HG02759 (cell line): ENCODE data around the gene CTDSP2.
"Not testable (repeated sequence)": the region's sequence is repeated elsewhere in the genome, so short reads cannot be mapped to it uniquely, and the experiment has no call there.

ENCODE experiments used
- ATAC-seq: cut with Tn5 transposase; IDR thresholded peaks from one replicate; pipeline ENCODE4 v1.9.1; 2021; ENCODE audit warnings: mild to moderate bottlenecking, moderate library complexity; ENCODE audit not compliant: unreplicated experiment

CTDSP2 gene

DNA sequence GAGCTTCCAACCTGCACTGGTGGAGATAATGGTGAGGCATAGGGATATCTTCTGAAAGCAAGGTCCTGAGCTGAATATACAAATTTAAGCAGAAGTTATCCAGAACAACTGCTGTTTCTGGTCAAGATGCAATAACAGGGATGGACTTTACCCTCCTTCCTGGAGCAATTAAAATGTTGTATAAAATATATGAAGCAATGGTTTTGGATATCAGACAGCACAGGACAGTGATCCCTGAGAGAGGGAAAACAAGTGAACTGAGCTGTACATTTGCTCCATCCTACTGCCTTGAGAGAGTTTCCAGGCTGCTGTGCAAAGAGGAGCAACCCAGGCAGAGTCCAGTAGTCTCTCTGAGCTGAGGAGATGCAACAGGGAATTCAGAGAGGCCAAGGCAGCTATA is 36.0 kb upstream of the CTDSP2 start:
- ATAC-seq = no peak

DNA sequence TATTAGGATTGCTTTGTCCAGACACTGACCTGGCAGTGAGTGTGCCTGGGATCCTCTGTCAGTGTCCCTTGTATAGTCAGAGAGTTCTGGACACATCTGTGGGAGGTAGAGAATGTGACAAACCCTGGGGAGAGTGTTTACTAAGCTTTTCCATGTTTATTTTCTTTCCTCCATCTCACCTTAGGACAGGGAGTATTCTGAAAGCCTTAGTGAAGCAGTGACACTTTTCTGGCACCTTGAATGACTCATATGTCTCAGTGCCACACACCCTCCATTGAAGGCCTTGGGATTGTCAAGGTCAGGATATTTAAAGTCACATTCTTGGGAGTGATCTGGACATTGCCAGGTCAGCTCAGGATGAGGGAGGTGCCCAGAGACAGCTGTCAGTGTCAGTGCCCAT is 34.9 kb upstream of the CTDSP2 start:
- no peak for ATAC-seq

DNA sequence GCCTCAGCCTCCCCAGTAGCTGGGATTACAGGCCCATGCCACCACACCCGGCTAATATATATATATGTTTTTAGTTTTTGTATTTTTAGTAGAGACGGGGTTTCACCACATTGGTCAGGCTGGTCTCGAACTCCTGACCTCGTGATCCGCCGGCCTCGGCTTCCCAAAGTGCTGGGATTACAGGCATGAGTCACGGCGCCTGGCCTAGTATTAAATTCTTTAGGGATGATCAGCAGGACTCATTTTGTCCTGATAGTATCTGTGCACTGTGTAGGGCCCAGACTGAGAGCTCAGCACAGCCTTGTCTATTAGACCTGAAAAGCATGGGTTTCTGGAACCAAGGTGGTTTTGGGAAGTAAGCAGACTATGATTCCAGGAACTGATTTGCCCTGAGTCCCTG is 34.5 kb upstream of the CTDSP2 start:
- not testable (repeated sequence) for ATAC-seq

DNA sequence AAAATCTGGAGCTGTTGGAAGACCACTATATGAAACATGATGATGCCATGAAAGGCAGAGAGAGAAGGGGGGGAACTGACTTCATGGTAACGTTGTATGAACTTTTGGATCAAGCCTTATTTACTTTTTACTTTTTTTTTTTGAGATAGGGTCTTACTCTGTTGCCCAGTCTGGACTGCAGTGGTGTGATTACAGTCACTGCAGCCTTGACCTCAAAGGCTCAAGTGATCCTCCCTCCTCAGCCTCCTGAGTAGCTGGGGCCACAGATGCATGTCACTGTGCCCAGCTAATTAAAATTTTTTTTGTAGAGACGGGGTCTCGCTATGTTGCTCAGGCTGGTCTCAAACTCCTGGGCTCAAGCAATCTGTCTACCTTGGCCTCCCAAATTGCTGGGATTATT is 31.3 kb upstream of the CTDSP2 start:
- no peak for ATAC-seq

DNA sequence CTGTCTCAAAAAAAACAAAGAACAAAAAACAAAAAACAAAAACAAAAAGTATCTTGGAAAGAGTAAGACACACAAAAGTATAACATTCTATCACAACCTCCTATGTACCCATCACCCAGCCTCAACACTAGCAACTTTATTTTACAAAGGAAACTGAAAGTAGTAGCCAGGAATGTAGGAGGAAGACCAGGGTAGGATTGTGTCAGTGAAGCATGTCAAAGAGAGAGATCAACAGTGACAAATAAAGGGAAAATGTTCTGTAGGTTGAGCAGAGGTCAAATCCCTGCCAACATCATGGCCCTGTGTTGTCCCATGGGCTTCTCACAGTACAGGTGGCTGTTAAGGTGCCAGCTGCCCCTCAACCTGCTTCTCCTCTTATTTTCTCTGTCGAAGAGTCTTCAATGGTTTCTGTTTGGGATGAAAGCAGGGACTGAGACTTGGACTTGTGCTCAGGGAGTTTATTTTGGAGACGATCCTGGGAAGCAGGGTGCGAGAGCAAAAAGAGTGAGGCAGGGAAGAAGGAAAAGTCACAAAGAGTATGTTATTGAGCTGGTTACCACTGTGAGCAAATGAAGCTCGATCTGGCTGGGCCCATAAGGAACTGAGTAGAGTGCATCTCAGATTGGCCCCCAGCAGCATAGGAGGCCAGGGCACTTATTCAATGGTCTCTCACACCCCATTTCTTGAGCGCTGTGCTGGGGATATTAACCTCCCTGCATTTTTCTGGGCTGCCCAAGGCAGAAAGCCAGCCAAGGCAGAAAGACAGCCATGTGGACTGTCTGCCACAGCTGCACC is 29.4 kb upstream of the CTDSP2 start:
- ATAC-seq = no peak

DNA sequence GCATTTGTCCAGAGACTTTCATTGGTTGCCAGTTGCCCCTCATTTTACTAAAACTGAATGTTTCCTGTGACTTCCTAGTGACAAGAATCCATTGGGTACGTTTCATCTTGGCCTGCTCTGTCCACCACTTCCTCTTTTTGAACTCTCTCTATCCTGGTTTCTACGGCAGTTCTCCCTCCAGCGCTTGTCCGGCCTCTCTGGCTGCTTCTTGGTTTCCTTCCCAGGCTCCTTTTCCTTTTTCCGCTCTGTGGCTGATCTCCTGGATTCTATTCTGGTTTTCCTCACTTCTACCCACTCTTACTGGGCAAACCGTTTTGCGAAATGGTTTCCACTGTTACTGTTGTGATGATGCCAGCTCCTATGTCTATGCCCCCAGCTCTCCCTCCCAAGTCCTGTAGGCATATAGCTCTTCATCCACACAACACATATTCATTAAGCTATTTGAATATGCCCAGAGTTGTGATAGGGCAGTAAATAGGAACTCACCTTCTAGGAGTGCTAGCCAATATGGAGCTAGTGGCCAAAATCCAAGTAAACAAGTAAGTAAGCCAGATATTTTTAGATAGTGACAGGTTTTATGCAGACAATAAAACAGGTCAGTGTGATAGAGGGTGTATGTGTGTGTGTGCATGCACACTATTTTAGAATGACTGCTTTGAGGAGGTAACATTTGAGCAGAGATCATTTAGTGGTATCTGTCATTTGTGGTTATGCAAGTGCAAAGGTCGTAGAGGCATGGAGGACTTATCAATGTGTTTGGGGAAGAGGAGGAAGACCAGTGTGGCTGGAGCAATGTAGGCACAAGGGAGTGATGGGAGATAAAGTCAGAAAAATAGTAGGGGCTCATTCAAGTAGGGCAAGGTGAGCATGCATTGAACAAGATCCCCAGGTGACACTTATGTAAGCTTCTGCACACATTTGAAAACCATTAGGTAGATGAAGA is 27.9 kb upstream of the CTDSP2 start:
- ATAC-seq = no peak

DNA sequence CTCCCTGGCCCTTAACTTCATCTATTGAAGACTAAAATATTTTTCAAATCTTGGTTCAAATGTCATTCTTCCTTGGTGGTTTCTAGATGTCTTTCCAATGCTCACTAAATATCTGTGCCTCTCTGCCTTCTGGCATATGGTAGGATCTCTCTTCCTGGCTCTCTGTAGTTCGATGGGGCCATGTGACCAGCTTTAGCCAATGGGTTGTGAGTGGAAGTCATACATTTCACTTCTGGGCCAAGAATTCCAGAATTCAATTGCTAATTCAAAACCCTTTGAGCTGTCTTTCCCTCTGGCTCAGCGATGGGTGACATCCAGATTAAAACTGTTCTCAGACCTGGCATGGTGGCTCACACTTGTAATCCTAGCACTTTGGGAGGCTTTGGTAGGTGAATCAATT is 25.8 kb upstream of the CTDSP2 start:
- ATAC-seq = no peak

DNA sequence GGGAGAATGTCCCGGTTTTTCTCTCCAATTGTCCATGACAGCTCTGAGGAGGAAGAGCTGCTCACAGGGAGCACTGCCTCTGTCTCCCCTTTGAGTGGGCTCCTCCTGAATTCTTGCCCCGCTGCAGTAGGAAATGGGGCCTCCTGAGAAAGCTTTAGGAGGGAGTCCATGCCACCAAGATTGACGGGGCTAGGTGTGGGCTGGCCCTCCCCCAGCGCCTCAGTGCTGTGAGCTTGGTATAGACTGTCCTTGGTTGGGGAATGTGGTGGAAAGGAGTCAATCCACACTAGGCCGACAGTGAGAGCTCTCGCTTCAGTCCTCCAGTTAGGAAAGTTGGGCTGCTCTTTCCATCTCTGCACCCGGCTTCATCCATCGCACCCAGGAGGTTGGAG is 23.4 kb upstream of the CTDSP2 start:
- no peak for ATAC-seq

DNA sequence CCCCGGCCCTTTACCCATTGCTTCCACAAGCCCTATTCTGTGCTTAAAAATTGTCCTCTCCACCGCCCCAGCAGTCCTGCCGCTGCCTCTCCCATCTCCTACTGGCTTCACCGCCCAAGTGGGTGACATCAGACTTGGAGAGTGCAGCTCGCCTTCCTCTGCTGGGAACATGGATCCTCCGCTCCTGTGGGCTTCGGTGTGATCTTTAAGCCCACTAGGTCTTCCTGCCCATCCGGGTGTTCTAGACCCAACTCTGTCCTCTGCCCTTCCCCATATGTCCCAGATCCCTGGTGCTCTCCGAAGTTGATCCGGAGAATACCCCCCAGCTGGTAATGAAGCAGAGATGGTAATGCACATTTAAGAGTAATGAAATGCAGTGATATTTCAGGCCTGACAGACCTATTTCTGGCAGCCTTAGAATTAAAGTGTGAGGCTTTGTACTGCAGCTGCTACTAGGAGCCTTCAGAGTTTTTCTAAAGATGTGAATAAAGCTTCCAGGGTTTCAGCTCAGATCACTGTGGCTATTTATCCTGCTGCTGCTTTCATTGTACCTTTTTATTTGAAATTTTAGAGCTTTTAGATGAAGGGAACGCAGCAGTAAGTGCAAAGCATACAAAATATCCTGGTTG is 22.9 kb upstream of the CTDSP2 start:
- ATAC-seq = no peak

DNA sequence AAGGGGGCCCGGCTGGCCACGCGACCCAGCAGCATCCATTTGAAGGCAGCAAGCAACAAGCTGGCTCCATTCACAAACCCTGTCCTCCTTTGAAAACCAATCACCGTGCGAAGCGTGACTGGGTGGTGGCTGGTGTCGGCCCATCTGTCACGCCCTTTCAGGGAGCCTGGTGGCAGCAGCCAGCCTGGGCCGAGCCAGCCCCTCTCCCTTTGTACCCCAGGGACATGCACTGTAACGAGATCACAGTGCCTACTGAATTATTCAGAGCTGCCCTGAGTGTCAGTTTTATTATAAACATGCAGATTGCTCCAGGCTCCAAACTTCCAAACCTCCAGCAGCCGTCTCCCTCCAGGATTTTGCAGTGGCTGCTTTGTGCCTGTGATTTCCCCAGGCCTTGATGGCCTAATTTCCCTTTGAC is 22.3 kb upstream of the CTDSP2 start:
- no peak for ATAC-seq

DNA sequence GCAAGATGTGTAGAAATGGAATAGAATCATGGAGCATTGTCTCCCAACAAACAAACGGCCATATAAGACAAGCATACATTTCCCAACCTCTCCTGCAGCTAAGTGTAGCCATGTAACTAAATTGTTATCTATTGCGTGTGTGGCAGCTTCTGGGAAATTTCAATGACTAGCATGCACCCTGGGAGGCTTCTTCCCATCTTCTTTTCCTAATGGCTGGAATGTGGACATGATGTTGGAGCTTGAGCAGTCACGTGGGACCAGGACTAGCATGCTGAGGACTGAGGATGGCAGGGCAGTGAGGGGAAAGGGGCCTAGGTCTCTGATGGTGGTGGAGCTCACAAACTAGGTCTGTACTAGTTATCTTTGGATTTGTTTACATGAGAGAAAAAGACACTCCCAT is 21.7 kb upstream of the CTDSP2 start:
- ATAC-seq = no peak

DNA sequence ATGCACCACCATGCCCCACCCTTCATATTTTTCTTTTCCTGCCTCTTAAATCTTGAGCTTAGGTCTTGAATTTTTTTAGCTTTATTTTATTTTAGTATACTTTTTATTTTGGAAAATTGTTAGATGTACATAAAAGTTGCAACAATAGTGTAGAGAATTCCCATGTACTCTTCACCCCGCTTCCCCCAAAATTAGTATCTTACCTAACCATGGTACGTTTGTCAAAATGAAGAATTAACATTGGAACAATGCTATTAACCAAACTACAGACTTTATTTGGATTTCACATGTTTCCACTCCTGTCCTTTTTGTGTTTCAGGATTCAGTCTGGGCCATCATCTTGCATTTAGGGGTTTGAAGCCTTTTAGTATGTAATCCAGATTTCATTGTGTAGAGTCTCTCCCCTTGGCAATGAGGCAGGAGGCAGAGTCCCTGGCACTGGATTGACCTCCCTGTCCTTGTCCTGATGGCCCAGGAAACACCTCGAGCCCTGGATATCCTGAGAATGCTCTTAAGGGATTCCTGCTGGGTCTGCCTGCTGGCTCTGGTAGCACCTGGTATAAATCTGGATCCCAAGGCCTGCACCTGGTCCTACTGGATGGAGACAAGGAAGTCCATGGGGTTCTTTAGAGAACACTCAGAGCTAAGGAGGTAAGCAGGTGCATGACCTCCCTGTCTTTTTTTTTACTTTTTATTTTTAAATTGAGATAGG is 19.9 kb upstream of the CTDSP2 start:
- ATAC-seq = no peak

DNA sequence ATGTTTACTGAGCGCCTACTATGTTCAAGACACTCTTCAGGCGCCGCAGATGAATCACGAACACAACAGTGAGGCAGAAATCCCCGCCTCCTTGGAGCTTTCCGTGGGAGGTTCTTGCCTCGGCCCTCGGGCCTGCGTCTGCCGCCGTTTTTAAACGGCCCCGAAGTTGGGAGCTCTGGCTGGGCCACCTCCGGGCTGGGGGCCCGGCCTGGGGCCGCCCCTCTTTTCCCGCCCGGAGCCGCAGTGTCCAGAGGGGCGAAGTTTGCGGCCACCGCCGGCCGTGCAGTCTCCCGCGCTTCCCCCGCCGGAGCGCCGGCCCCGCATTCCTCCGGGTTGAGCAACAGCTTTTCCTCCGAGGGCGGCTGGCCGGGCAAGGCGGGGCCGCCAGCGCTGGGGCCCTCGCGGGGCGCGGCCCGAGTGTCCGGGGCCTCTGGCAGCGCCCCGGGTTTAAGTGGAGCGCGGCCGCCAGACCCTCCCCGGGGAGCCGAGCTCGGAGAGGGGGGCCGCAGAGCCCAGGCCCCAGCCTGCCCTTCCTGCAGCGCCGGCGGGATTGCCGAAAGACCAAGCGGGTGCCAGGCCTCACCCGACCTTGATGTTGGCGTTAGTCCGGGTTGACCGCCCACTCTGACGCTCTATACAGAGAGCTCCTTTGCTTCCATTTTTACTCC is 18.7 kb upstream of the CTDSP2 start:
- ATAC-seq = peak; percentile 77

DNA sequence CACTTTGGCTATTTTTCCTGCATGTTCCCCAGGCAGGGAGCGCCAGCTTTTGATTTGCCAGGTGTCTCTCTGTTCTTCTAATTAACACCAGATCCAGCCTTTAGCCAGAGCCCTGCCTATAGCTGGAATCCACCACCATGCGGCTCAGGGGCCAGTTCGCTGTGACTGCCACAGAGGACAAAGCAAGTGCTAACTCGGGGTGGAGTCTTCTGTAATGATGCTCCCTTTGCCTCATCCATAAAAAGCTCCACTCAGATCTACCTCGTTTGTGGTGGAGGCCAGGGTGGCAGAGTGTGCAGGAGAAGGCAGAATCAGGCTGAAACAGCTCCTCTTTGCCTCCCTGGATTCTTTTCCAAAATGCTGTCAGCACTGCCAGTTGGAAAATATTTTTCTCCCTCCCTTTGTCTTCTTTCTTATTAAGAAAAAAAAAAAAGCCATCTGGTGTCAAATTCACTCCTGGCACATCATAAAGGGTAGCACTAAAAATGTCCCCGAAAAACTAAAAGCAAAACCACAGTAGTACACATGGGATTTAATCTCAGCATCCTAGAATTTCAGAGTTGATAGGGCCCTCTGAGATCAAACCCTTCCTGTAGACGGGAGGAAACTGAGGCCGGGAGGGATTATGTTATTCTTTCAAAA is 18.0 kb upstream of the CTDSP2 start:
- no peak for ATAC-seq

DNA sequence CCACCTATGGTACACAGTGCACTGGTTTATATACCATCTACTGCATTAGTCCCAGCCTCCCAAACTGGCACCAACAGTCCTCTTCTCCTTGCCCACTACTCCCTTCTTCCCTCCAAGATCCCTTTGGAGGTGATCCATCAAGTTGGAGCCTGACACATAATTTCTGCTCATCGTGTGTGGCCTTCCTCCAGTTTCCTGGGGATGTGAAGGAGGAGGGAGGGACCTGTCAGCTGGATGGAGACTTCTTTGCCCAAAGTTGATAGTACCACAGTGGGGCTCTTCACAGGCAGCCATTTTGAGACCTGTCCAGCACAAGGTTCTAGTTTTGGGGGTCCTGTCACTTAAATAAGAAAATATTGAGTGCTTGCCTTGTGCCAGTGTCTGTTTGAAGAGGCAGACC is 17.1 kb upstream of the CTDSP2 start:
- ATAC-seq = no peak

DNA sequence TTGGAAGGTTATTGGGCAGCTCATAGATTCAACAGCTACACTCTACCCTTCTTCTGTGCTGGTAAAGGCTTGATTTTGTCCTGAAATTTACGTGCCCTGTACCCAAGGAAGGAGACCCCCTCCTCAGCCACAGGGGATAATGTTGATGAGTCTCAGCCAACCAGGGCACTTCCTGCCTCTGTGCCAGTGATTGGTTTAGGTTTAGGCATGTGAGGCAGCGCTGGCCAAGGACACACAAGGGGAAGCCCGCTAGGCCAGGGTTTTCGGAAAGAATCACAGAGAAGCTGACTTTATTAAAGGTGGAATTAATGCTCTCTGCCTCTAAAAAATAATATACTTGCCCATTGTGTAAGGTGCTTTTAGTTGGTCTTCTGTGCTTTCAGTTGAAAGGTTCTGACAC is 15.4 kb upstream of the CTDSP2 start:
- no peak for ATAC-seq

DNA sequence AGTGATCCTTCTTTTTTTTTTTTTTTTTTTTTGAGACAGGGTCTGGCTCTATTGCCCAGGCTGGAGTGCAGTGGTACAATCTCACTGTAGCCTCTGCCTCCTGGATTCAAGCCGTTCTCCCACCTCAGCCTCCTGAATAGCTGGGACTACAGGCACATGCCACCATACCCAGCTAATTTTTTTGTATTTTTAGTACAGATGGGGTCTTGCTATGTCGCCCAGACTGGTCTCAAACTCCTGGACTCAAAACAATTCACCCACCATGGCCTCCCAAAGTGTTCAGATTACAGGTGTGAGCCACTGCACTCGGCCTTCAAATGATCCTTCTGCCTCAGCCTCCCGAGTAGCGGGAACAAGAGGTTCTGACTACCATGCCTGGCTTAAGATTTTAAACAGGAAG is 14.4 kb upstream of the CTDSP2 start:
- not testable (repeated sequence) for ATAC-seq

DNA sequence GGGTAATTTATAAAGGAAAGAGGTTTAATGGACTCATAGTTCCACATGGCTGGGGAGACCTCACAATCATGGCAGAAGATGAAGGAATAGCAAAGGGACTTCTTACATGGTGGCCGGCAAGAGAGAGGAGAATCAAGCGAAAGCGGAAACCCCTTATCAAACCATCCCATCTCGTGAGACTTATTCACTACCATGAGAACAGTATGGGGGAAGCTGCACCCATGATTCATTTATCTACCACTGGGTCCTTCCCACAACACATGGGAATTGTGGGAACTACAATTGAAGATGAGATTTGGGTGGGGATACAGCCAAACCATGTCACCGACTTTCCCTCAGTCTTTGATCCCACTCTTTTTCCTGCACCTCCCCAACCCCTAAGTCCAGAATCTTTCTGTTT is 12.6 kb upstream of the CTDSP2 start:
- ATAC-seq = no peak

DNA sequence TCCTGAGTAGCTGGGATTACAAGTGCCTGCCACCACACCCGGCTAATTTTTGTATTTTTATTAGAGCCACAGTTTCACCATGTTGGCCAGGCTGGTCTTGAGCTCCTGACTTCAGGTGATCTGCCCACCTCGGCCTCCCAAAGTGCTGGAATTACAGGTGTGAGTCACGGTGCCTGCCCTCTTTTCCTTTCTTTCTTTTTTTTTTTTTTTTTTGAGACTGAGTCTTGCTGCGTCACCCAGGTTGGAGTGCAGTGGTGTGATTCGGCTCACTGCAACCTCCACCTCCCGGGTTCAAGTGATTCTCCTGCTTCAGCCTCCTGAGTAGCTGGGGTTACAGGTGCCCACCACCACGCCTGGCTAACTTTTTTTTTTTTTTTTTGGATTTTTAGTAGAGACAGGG is 11.6 kb upstream of the CTDSP2 start:
- ATAC-seq = not testable (repeated sequence)

DNA sequence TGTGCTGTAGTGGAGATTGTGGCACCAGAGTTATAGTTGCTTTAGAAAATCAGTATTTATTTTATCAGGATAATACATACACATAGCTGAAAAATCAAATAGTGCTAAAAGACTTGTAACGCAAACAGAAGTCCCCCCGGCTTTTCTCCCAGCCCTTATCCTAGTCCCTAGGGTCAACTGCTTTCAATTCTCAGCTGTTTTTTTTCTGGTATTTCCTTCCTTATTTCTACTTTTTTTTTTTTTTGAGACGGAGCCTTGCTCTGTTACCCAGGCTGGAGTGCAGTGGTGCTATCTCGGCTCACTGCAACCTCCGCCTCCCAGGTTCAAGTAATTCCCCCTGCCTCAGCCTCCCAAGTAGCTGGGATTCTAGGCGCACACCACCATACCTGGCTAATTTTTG is 8.4 kb upstream of the CTDSP2 start:
- ATAC-seq = no peak
